MM.1S (cell line): ENCODE data around the gene CPXM1.

ENCODE experiments used
- DNase-seq: peaks from one replicate; pipeline ENCODE4 v3.0.0-alpha.2; 2015
- H2AFZ ChIP-seq: fragments of 300-600 bp; sonication (generic); 2 replicates; pipeline ENCODE4 v1.6.0; 2016; ENCODE audit warnings: antibody characterized with exemption, low read length
- H3F3A ChIP-seq: fragments of 300-600 bp; sonication (generic); 2 replicates; pipeline ENCODE4 v1.6.1; 2016; ENCODE audit warnings: mild to moderate bottlenecking, antibody characterized with exemption, low read length, moderate library complexity, mixed read lengths; ENCODE audit not compliant: insufficient read depth
- H3K27ac ChIP-seq: fragments of 300-600 bp; sonication (generic); 2 replicates; pipeline ENCODE4 v1.5.1; 2016; ENCODE audit warnings: mild to moderate bottlenecking, low read length
- H3K27me3 ChIP-seq: fragments of 300-600 bp; sonication (generic); replicated peaks from 2 replicates; pipeline ENCODE4 v1.6.0; 2016; ENCODE audit warnings: low read length; ENCODE audit not compliant: insufficient read depth
- H3K36me3 ChIP-seq: fragments of 300-600 bp; sonication (generic); replicated peaks from 2 replicates; pipeline ENCODE4 v1.6.1; 2016; ENCODE audit warnings: mild to moderate bottlenecking, low read length, mixed read lengths; ENCODE audit not compliant: insufficient read depth
- H3K4me1 ChIP-seq: fragments of 300-600 bp; sonication (generic); 2 replicates; pipeline ENCODE4 v1.6.1; 2016; ENCODE audit warnings: low read length, mixed read lengths
- H3K4me2 ChIP-seq: fragments of 300-600 bp; sonication (generic); 2 replicates; pipeline ENCODE4 v1.6.0; 2016; ENCODE audit warnings: low read depth, low read length
- H3K4me3 ChIP-seq: fragments of 300-600 bp; sonication (generic); 2 replicates; pipeline ENCODE4 v1.5.1; 2016; ENCODE audit warnings: low read length, mixed read lengths
- H3K79me2 ChIP-seq: fragments of 300-600 bp; sonication (generic); 2 replicates; pipeline ENCODE4 v1.6.1; 2016; ENCODE audit warnings: mixed run types, low read length, mixed read lengths
- H3K9ac ChIP-seq: fragments of 300-600 bp; sonication (generic); 2 replicates; pipeline ENCODE4 v1.6.1; 2016; ENCODE audit warnings: low read length, mixed read lengths
- H3K9me2 ChIP-seq: fragments of 300-600 bp; sonication (generic); replicated peaks from 2 replicates; pipeline ENCODE4 v1.6.1; 2016; ENCODE audit warnings: mild to moderate bottlenecking, low read length, mixed read lengths; ENCODE audit not compliant: insufficient read depth
- H3K9me3 ChIP-seq: fragments of 300-600 bp; sonication (generic); replicated peaks from 2 replicates; pipeline ENCODE4 v1.6.1; 2016; ENCODE audit warnings: mild to moderate bottlenecking, low read length, mixed read lengths; ENCODE audit not compliant: insufficient read depth
- H4K20me1 ChIP-seq: fragments of 300-600 bp; sonication (generic); 2 replicates; pipeline ENCODE4 v1.6.1; 2016; ENCODE audit warnings: mild to moderate bottlenecking, low read length, moderate library complexity, mixed read lengths; ENCODE audit not compliant: insufficient read depth
- CTCF ChIP-seq: fragments of 300-600 bp; sonication (generic); IDR thresholded peaks from 2 replicates; pipeline ENCODE4 v1.5.1; 2016; ENCODE audit warnings: antibody characterized with exemption, low read length, mixed read lengths
- EZH2 ChIP-seq: fragments of 300-600 bp; sonication (generic); optimal IDR thresholded peaks from 2 replicates; pipeline ENCODE3; 2017; ENCODE audit warnings: low read depth, mild to moderate bottlenecking, antibody characterized with exemption, low read length, mixed read lengths
- EZH2phosphoT487 ChIP-seq: fragments of 300-600 bp; sonication (generic); IDR thresholded peaks from 2 replicates; pipeline ENCODE4 v1.6.1; 2018; ENCODE audit warnings: antibody characterized with exemption, low read length

Gene CPXM1

GRCh38 chr20:2795451-2795850, 5.0 kb downstream of the CPXM1 start:
- H3K27ac ChIP-seq: no peak overlapping the region
- TF ChIP-seq EZH2phosphoT487 (no peak), CTCF (no peak), EZH2 (no peak)
- H3K79me2 ChIP-seq: no peaks in the 10 kb centered on the region
- H3K4me3 ChIP-seq: no peak overlapping the region
- H3F3A ChIP-seq: no peaks in the 10 kb centered on the region
- no peaks in the 10 kb centered on the region for H3K36me3 ChIP-seq
- peaks cover 60% of the 10 kb centered on the region for H3K27me3 ChIP-seq
- H3K9me3 ChIP-seq: no peaks in the 10 kb centered on the region
- no peaks in the 10 kb centered on the region for H4K20me1 ChIP-seq
- H3K9me2 ChIP-seq: no peaks in the 10 kb centered on the region
- no peaks in the 10 kb centered on the region for H3K4me1 ChIP-seq
- H3K4me2 ChIP-seq: no peak overlapping the region
- H2AFZ ChIP-seq: no peak overlapping the region
- no peak for DNase-seq
- no peak overlapping the region for H3K9ac ChIP-seq

GRCh38 chr20:2794866-2795447, 5.5 kb downstream of the CPXM1 start:
- TF ChIP-seq EZH2phosphoT487 (no peak), EZH2 (no peak), CTCF (no peak)
- Histone ChIP-seq H3K27me3 (peaks cover 57% of the 10 kb centered on the region), H3F3A (no peaks in the 10 kb centered on the region), H3K9me3 (no peaks in the 10 kb centered on the region), H3K4me3 (no peak overlapping the region), H2AFZ (no peak overlapping the region), H3K36me3 (no peaks in the 10 kb centered on the region), H3K4me2 (no peak overlapping the region), H4K20me1 (no peaks in the 10 kb centered on the region), H3K4me1 (no peaks in the 10 kb centered on the region), H3K9ac (no peak overlapping the region), H3K27ac (no peak overlapping the region), H3K9me2 (no peaks in the 10 kb centered on the region), H3K79me2 (no peaks in the 10 kb centered on the region)
- DNase-seq: no peak

- no peaks in the 10 kb centered on the region for H3K36me3 ChIP-seq
- H3K27me3 ChIP-seq: peaks cover 50% of the 10 kb centered on the region
- no peak overlapping the region for H3K4me3 ChIP-seq
- H3K9ac ChIP-seq: no peak overlapping the region
- no peak for DNase-seq
- H4K20me1 ChIP-seq: no peaks in the 10 kb centered on the region
- no peaks in the 10 kb centered on the region for H3K4me1 ChIP-seq
- TF ChIP-seq CTCF (no peak), EZH2phosphoT487 (no peak), EZH2 (no peak)
- no peaks in the 10 kb centered on the region for H3K9me2 ChIP-seq
- H3K9me3 ChIP-seq: no peaks in the 10 kb centered on the region
- H3K4me2 ChIP-seq: no peak overlapping the region
- H3K27ac ChIP-seq: no peak overlapping the region
- H2AFZ ChIP-seq: no peak overlapping the region
- H3F3A ChIP-seq: no peaks in the 10 kb centered on the region
- H3K79me2 ChIP-seq: no peaks in the 10 kb centered on the region
These were observed 6.2 kb downstream of the CPXM1 start for GRCh38 chr20:2794202-2794748.
